K562 (cell line): Measurements from ENCODE around the gene VSIG10. TPM values are rescaled to one million over a fixed set of nuclear protein-coding genes. Genes with fewer than 3 reads are reported as not detected.

ENCODE experiments used
- CHCHD3 ChIP-seq: fragments of 250-450 bp; sonication (Bioruptor Pico); IDR thresholded peaks from 2 replicates; pipeline ENCODE4 v2.1.2; 2022; ENCODE audit warnings: mild to moderate bottlenecking
- ELF4 ChIP-seq: fragments of 450-650 bp; formaldehyde crosslinking; IDR thresholded peaks from 2 replicates; pipeline ENCODE4 v1.4.0; 2022; ENCODE audit warnings: missing genetic modification characterization
- ESRRA ChIP-seq: fragments of 450-650 bp; IDR thresholded peaks from 2 replicates; pipeline ENCODE4 v1.6.1; 2014; ENCODE audit warnings: low read depth, mild to moderate bottlenecking, moderate library complexity, borderline replicate concordance
- FOXJ3 ChIP-seq: sonication (generic); formaldehyde crosslinking; IDR thresholded peaks from 2 replicates; pipeline ENCODE4 v1.4.0; 2020; ENCODE audit warnings: mild to moderate bottlenecking, missing genetic modification reagents
- ILK ChIP-seq: fragments of 450-650 bp; IDR thresholded peaks from 2 replicates; pipeline ENCODE4 v1.6.1; 2016; ENCODE audit warnings: missing genetic modification characterization, low read depth, mild to moderate bottlenecking, missing compliant biosample characterization, moderate library complexity, borderline replicate concordance
- MAFF ChIP-seq: IDR thresholded peaks from 2 replicates; pipeline ENCODE4 v1.6.1; 2012; ENCODE audit warnings: low read length, improper control_type of control experiment
- MAFK ChIP-seq: IDR thresholded peaks from 2 replicates; pipeline ENCODE4 v1.6.1; 2011; ENCODE audit warnings: low read length, improper control_type of control experiment
- MBD2 ChIP-seq: sonication (generic); IDR thresholded peaks from 2 replicates; pipeline ENCODE4 v1.6.1; 2016; ENCODE audit warnings: low read depth, borderline replicate concordance
- MEF2D ChIP-seq: conservative IDR thresholded peaks from 2 replicates; pipeline ENCODE4 v1.6.1; 2016; ENCODE audit warnings: low read depth, missing genetic modification characterization, missing compliant biosample characterization
- MYBL2 ChIP-seq, 2 experiments: fragments of 450-650 bp in 1 of 2; sonication (generic) in 1 of 2; formaldehyde crosslinking in 1 of 2; IDR thresholded peaks; 2 replicates each; pipeline versions ENCODE4 v1.6.1 to v1.8.1; 2017 to 2022; ENCODE audit warnings: borderline replicate concordance in 1 of 2, inconsistent platforms in 1 of 2, low read depth in 1 of 2, mild to moderate bottlenecking in 1 of 2, missing genetic modification reagents in 1 of 2, moderate library complexity in 1 of 2
- PRPF4 ChIP-seq: fragments of 200-400 bp; formaldehyde crosslinking; IDR thresholded peaks from one replicate; pipeline ENCODE4 v1.6.1; 2017; ENCODE audit warnings: low read length, low read depth, mild to moderate bottlenecking; ENCODE audit not compliant: insufficient read depth, poor library complexity, severe bottlenecking
- SOX6 ChIP-seq: fragments of 450-650 bp; IDR thresholded peaks from 2 replicates; pipeline ENCODE4 v1.6.1; 2014; ENCODE audit warnings: mild to moderate bottlenecking
- ZC3H4 ChIP-seq: sonication (generic); formaldehyde crosslinking; IDR thresholded peaks from 2 replicates; pipeline ENCODE4 v1.9.0; 2021; ENCODE audit warnings: missing genetic modification reagents, borderline replicate concordance
- ZNF174 ChIP-seq: fragments of 250-450 bp; sonication (Bioruptor Pico); IDR thresholded peaks from 2 replicates; pipeline ENCODE4 v1.4.0; 2020; ENCODE audit warnings: mild to moderate bottlenecking
- ZNF3 ChIP-seq: fragments of 250-450 bp; sonication (Bioruptor Pico); IDR thresholded peaks from 2 replicates; pipeline ENCODE4 v1.5.0; 2021; ENCODE audit warnings: mild to moderate bottlenecking, moderate library complexity
- ZNF668 ChIP-seq: fragments of 250-450 bp; sonication (Bioruptor Pico); IDR thresholded peaks from 2 replicates; pipeline ENCODE4 v1.8.0; 2022; ENCODE audit warnings: mild to moderate bottlenecking, inconsistent platforms
- ZNF79 ChIP-seq: fragments of 250-450 bp; sonication (Bioruptor Pico); IDR thresholded peaks from 2 replicates; pipeline ENCODE4 v1.4.0; 2020; ENCODE audit warnings: low read depth, mild to moderate bottlenecking, moderate library complexity
- polyA plus RNA-seq, 8 experiments: library from polyadenylated mRNA; depleted of rRNA in 4 of 8; stranded (reverse) in 5 of 8; unstranded in 3 of 8; fragments of >200 nt; fragmentation: Nextera tagmentation in 2 of 8; fragmentation: Illumina TruSeq in 1 of 8; extraction: Ambion mirVana in 2 of 8; extraction: Trizol in 1 of 8; gene quantifications; 2 replicates each; pipeline versions ENCODE4 v1.2.1 to v1.2.3, GENCODE V29; 2011 to 2014; ENCODE audit warnings: inconsistent platforms in 1 of 8, missing spikeins in 1 of 8
- total RNA-seq, 7 experiments: library from RNA; depleted of rRNA in 6 of 7; stranded (reverse); fragments of >200 nt in 6 of 7; fragmentation: Illumina TruSeq in 2 of 7; extraction: Trizol in 2 of 7; gene quantifications; 2 replicates each; pipeline versions ENCODE4 v1.2.1 to v1.2.3, GENCODE V29; 2011 to 2021; ENCODE audit warnings: low replicate concordance in 1 of 7
- TF ChIP-seq, protein P1 (sequence below): fragments of 250-450 bp; sonication (Bioruptor Pico); IDR thresholded peaks from 2 replicates; pipeline ENCODE4 v1.9.0; 2021; ENCODE audit warnings: mild to moderate bottlenecking, inconsistent platforms
- TF ChIP-seq, protein P2 (sequence below): fragments of 450-650 bp; IDR thresholded peaks from one replicate; pipeline ENCODE4 v1.6.1; 2018; ENCODE audit warnings: mild to moderate bottlenecking, moderate library complexity; ENCODE audit not compliant: partially characterized antibody
- TF ChIP-seq, protein P3 (sequence below), 2 experiments: fragments of 450-650 bp in 1 of 2; sonication (generic) in 1 of 2; formaldehyde crosslinking; conservative IDR thresholded peaks; 2 replicates each; pipeline versions ENCODE4 v1.4.0 to v1.8.1; 2020 to 2022; ENCODE audit warnings: mild to moderate bottlenecking in 1 of 2, missing genetic modification reagents in 1 of 2
- TF ChIP-seq, protein P4 (sequence below), 2 experiments: fragments of 250-450 bp in 1 of 2; fragments of 450-650 bp in 1 of 2; sonication (Bioruptor Pico) in 1 of 2; IDR thresholded peaks; 2 replicates each; pipeline versions ENCODE4 v1.6.1 to v1.8.0; 2016 to 2021; ENCODE audit warnings: mild to moderate bottlenecking in 2 of 2, moderate library complexity in 2 of 2, missing compliant biosample characterization in 1 of 2, missing genetic modification characterization in 1 of 2
- TF ChIP-seq, protein P5 (sequence below): sonication (generic); formaldehyde crosslinking; IDR thresholded peaks from 2 replicates; pipeline ENCODE4 v1.9.0; 2022; ENCODE audit warnings: mild to moderate bottlenecking, missing genetic modification reagents

The VSIG10 gene
- total and polyA plus RNA-seq, 9 of the 15 experiments (the other 6 are each of a cell fraction or from before 2014, with no cell fraction given) = 4.1 to 8.8 (median 4.7) TPM

DNA sequence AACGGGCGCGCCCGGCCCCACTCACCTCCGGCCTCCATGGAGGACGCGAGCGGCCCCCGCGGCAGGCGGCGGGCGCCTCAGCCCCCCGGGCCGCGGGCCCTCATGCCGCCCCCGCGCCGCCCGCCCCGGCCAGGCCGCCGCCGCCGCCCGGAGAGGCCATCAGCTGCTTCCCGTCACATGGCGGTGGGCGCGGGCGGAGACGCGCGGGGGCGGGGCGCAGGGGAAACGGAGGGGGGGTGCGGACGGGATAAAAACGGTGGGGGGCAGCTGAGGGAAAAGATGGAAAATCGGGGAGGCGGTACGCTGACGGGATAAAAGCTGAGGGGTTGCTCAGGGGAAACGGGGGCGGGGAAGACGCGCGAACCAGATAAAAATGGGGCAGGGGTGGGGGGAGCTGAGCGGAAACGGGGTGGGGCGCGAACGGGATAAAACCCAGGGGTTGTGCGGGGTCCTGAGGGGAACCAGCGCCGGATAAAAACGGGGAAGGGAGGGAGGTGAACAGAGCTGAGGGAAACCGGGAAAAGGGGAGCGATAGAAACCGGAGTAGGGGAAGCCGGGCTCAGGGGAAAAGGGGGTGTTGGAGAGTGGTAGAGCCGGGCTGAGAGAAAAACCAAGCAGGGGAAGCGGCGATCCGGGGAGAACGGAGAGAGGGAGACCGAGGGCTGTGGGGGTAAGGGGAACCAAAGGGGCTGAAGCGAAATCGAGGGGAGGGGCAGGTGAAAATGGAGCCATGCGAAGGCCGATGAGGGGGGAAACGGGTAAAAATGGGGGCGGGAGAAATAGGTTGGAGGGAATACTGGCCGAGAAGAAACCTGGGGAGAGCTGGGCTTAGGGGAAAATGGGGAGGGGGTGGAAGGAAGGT is 42.6 kb downstream of the VSIG10 start, which contains the start of gene WSB2 (continued):
- TF ChIP-seq, protein P1, sequence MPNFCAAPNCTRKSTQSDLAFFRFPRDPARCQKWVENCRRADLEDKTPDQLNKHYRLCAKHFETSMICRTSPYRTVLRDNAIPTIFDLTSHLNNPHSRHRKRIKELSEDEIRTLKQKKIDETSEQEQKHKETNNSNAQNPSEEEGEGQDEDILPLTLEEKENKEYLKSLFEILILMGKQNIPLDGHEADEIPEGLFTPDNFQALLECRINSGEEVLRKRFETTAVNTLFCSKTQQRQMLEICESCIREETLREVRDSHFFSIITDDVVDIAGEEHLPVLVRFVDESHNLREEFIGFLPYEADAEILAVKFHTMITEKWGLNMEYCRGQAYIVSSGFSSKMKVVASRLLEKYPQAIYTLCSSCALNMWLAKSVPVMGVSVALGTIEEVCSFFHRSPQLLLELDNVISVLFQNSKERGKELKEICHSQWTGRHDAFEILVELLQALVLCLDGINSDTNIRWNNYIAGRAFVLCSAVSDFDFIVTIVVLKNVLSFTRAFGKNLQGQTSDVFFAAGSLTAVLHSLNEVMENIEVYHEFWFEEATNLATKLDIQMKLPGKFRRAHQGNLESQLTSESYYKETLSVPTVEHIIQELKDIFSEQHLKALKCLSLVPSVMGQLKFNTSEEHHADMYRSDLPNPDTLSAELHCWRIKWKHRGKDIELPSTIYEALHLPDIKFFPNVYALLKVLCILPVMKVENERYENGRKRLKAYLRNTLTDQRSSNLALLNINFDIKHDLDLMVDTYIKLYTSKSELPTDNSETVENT (CRISPR knock-in tag) = no peak
- TF ChIP-seq CHCHD3 (CRISPR knock-in tag) (no peak), ZNF79 (CRISPR knock-in tag) (no peak), ESRRA (no peak), MYBL2 (IDR thresholded peaks at IDR 0.05; ENCODE audit: low read depth) (no peak), MYBL2 (CRISPR knock-in tag; IDR thresholded peaks at IDR 0.05; ENCODE audit: borderline replicate concordance) (no peak), ZNF3 (CRISPR knock-in tag) (no peak), ZNF668 (CRISPR knock-in tag) (no peak), ZC3H4 (no peak), MEF2D (no peak), ILK (tag) (no peak), FOXJ3 (CRISPR knock-in tag) (no peak), ZNF174 (CRISPR knock-in tag) (no peak), ELF4 (CRISPR knock-in tag) (peak; percentile 81; the same call in 1 of the 2 replicates), SOX6 (no peak), PRPF4 (no peak), MAFK (no peak), MAFF (no peak), MBD2 (peak; percentile 59; the same call in 1 of the 2 replicates)
- TF ChIP-seq, protein P2, sequence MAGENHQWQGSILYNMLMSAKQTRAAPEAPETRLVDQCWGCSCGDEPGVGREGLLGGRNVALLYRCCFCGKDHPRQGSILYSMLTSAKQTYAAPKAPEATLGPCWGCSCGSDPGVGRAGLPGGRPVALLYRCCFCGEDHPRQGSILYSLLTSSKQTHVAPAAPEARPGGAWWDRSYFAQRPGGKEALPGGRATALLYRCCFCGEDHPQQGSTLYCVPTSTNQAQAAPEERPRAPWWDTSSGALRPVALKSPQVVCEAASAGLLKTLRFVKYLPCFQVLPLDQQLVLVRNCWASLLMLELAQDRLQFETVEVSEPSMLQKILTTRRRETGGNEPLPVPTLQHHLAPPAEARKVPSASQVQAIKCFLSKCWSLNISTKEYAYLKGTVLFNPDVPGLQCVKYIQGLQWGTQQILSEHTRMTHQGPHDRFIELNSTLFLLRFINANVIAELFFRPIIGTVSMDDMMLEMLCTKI = no peak
- TF ChIP-seq, protein P3, sequence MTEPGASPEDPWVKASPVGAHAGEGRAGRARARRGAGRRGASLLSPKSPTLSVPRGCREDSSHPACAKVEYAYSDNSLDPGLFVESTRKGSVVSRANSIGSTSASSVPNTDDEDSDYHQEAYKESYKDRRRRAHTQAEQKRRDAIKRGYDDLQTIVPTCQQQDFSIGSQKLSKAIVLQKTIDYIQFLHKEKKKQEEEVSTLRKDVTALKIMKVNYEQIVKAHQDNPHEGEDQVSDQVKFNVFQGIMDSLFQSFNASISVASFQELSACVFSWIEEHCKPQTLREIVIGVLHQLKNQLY (CRISPR knock-in tag; conservative IDR thresholded peaks at IDR 0.05) = no peak
- TF ChIP-seq, protein P4, sequence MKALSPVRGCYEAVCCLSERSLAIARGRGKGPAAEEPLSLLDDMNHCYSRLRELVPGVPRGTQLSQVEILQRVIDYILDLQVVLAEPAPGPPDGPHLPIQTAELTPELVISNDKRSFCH (CRISPR knock-in tag; IDR thresholded peaks at IDR 0.05) = no peak
- TF ChIP-seq, protein P4 (tag; IDR thresholded peaks at IDR 0.05) = no peak
- TF ChIP-seq, protein P5, sequence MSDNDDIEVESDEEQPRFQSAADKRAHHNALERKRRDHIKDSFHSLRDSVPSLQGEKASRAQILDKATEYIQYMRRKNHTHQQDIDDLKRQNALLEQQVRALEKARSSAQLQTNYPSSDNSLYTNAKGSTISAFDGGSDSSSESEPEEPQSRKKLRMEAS (CRISPR knock-in tag) = no peak
